KMS-11 (cell line): Measurements from ENCODE around the gene FLT3LG.

Source experiments
- H2AFZ ChIP-seq: fragments of 200-600 bp; sonication (generic); 2 replicates; pipeline ENCODE4 v1.6.1; 2016; ENCODE audit warnings: antibody characterized with exemption, mixed run types, low read depth
- H3K27ac ChIP-seq: fragments of 200-600 bp; sonication (generic); 2 replicates; pipeline ENCODE4 v1.6.1; 2016; ENCODE audit warnings: mild to moderate bottlenecking, mixed run types
- H3K27me3 ChIP-seq: fragments of 200-600 bp; sonication (generic); 2 replicates; pipeline ENCODE4 v1.6.1; 2017; ENCODE audit warnings: mild to moderate bottlenecking, low read depth, mixed run types, moderate library complexity; ENCODE audit not compliant: insufficient read depth
- H3K36me3 ChIP-seq: fragments of 200-600 bp; sonication (generic); 2 replicates; pipeline ENCODE4 v1.6.1; 2017; ENCODE audit warnings: mild to moderate bottlenecking, mixed run types; ENCODE audit not compliant: insufficient read depth
- H3K4me1 ChIP-seq: fragments of 200-600 bp; sonication (generic); 2 replicates; pipeline ENCODE4 v1.6.1; 2016; ENCODE audit warnings: mild to moderate bottlenecking, low read depth, mixed run types; ENCODE audit not compliant: poor library complexity, severe bottlenecking
- H3K4me2 ChIP-seq: fragments of 200-600 bp; sonication (generic); 2 replicates; pipeline ENCODE4 v1.7.0; 2016; ENCODE audit warnings: mild to moderate bottlenecking, mixed run types
- H3K4me3 ChIP-seq: fragments of 200-600 bp; sonication (generic); IDR thresholded peaks from 2 replicates; pipeline ENCODE4 v1.6.1; 2017; ENCODE audit warnings: low read depth, low read length, mixed read lengths; ENCODE audit not compliant: insufficient read depth
- H3K79me2 ChIP-seq: fragments of 200-600 bp; sonication (generic); 2 replicates; pipeline ENCODE4 v1.6.1; 2016; ENCODE audit warnings: low read depth, mixed run types; ENCODE audit not compliant: insufficient read depth
- H3K9ac ChIP-seq: fragments of 200-600 bp; sonication (generic); 2 replicates; pipeline ENCODE4 v1.6.1; 2016; ENCODE audit warnings: mild to moderate bottlenecking, mixed run types
- H4K20me1 ChIP-seq: fragments of 200-600 bp; sonication (generic); 2 replicates; pipeline ENCODE4 v1.6.1; 2016; ENCODE audit warnings: mild to moderate bottlenecking, mixed run types; ENCODE audit not compliant: insufficient read depth
- TF ChIP-seq, protein P1 (sequence below): fragments of 200-600 bp; sonication (generic); conservative IDR thresholded peaks from 2 replicates; pipeline ENCODE4 v1.6.1; 2017; ENCODE audit warnings: low read depth, mild to moderate bottlenecking, antibody characterized with exemption, low read length, moderate library complexity, mixed read lengths

The FLT3LG gene

DNA sequence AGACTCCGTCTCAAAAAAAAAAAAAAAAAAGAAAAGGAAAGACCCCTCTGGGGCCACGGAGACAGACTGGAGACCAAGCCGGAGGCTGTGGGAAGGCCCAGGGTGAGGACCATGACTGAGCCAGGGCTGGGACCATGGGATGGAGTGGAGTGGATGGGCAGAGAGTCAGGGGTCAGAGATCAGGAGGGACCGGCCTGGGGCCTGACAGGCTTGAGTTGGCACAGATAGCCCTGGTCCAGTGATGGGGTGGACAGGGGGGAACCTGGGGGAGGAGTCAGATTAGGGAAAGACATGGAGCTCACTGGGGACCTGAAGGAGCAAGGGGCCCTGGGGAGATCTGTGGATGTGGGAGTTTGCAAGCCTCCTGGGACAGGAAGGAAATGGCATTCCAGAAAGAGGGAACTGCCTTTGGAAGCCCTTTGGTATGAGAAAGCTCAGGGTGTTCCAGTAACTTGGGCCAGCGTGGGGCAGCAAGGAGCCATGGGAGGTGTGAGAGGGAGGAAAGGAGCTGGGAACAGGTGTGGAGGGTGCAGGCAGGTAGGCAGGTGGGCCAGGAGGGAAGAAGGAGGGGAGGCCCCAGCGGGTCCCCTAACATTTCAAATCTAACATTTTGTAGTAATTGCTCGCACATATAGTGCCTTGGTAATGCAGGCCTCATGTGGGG is 7.1 kb downstream of the FLT3LG start:
- H3K27ac ChIP-seq = no peak overlapping the region
- H4K20me1 ChIP-seq = no peaks in the 10 kb centered on the region
- H3K36me3 ChIP-seq = no peaks in the 10 kb centered on the region
- H2AFZ ChIP-seq = no peak overlapping the region
- H3K9ac ChIP-seq = no peak overlapping the region
- no peaks in the 10 kb centered on the region for H3K27me3 ChIP-seq
- H3K4me3 ChIP-seq = no peak overlapping the region
- H3K4me1 ChIP-seq = peaks cover under 1% of the 10 kb centered on the region
- TF ChIP-seq, protein P1, sequence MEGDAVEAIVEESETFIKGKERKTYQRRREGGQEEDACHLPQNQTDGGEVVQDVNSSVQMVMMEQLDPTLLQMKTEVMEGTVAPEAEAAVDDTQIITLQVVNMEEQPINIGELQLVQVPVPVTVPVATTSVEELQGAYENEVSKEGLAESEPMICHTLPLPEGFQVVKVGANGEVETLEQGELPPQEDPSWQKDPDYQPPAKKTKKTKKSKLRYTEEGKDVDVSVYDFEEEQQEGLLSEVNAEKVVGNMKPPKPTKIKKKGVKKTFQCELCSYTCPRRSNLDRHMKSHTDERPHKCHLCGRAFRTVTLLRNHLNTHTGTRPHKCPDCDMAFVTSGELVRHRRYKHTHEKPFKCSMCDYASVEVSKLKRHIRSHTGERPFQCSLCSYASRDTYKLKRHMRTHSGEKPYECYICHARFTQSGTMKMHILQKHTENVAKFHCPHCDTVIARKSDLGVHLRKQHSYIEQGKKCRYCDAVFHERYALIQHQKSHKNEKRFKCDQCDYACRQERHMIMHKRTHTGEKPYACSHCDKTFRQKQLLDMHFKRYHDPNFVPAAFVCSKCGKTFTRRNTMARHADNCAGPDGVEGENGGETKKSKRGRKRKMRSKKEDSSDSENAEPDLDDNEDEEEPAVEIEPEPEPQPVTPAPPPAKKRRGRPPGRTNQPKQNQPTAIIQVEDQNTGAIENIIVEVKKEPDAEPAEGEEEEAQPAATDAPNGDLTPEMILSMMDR = no peak
- H3K79me2 ChIP-seq = no peaks in the 10 kb centered on the region
- no peak overlapping the region for H3K4me2 ChIP-seq

DNA sequence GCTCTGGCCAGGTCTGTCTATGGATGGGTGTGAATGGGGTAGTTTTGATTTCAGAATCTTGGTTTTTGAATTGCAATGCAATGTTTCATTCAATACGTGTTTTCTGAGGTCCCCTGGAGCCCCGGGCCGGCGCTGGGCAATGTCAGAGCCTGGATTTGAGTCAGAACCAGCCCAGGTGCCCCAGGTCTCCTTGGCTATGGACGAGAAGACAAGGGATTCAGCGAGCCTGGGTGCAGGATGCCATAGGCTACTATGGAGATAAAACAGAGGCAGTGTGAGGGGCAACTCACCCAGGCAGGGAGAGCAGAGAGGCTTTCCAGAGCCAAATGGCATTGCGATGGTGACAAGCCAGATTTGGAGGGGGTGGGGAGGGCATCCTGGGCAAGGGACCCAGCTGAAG is 12.2 kb downstream of the FLT3LG start:
- H3K4me3 ChIP-seq = no peak overlapping the region
- no peak overlapping the region for H3K9ac ChIP-seq
- H3K4me1 ChIP-seq = peaks cover 12% of the 10 kb centered on the region
- H2AFZ ChIP-seq = no peak overlapping the region; the same call in 1 of the 2 replicates
- no peak overlapping the region for H3K27ac ChIP-seq
- peaks cover 14% of the 10 kb centered on the region for H4K20me1 ChIP-seq
- peaks cover 37% of the 10 kb centered on the region for H3K79me2 ChIP-seq
- peaks cover 30% of the 10 kb centered on the region; the same call in 1 of the 2 replicates for H3K36me3 ChIP-seq
- TF ChIP-seq, protein P1 = no peak
- H3K27me3 ChIP-seq = no peaks in the 10 kb centered on the region
- H3K4me2 ChIP-seq = no peak overlapping the region

DNA sequence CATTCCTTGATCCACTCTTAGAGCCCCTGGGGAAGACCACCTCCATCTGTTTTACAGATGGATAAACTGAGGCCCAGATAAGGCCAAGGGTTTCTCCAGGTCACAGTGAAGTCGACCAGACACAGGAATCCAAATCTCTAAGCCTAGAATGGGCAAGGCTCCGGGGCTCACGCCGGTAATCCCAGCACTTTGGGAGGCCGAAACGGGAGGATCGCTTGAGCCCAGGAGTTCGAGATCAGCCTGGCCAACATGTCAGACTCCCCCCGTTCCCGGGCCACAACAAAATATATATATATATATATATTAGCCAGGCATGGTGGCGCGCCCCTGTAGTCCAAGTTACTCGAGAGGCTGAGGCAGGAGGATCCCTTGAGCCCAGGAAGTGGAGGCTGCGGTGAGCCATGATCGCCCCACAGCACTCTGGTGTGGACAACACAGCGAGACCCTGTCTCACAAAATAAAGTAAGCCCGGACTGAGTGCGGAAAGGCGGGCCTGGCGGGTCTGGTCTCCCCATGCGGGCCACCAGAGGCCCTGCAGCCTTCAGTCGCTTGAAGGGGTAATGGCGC is 12.8 kb downstream of the FLT3LG start:
- Histone ChIP-seq H3K79me2 (peaks cover 37% of the 10 kb centered on the region), H4K20me1 (peaks cover 14% of the 10 kb centered on the region), H3K36me3 (peaks cover 34% of the 10 kb centered on the region; the same call in 1 of the 2 replicates), H2AFZ (peak overlapping the region; percentile 89; the same call in 1 of the 2 replicates), H3K27ac (no peak overlapping the region), H3K27me3 (no peaks in the 10 kb centered on the region), H3K4me3 (no peak overlapping the region), H3K9ac (0 out of 2 replicates have a peak overlapping the region, but pooled peaks have one; percentile 28), H3K4me1 (peaks cover 12% of the 10 kb centered on the region), H3K4me2 (no peak overlapping the region)
- TF ChIP-seq, protein P1 = no peak

DNA sequence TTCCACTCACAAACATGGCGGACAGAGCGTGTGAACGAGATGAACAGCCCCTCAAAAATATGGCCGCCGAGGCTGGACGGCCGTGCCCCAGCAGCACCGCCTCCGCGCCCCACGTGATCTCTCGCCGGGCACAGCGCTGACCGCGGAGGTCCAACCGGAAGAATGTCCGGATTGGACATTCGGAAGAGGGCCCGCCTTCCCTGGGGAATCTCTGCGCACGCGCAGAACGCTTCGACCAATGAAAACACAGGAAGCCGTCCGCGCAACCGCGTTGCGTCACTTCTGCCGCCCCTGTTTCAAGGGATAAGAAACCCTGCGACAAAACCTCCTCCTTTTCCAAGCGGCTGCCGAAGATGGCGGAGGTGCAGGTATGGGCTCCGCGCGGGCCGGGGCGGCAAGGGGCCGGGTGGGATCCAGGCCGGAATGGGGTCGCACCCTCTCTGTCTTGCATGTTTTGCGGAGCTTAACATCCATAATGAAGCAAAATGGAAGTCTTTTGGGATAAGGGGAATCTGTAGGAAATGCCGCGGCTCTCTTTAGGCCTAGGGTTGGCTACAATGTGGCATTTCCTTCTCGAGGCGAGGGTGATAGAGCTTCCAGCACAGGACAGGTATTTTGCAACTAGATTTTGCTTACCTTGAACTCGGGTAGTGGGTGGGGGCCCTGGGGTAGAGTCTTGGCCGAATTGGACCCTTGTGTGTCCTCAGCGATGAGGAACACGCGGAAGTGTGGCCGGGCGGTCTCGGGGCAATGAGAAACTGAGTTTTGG is 13.4 kb downstream of the FLT3LG start, which contains the start of gene RPL13A:
TSS of gene RPL13A (plus strand) at position 332 of the 769 bp plus-strand sequence. CDS start at position 354, 22 bp downstream.
- peak within 1 kb of the TSS; percentile 96 for H3K4me2 ChIP-seq
- no peaks in the 10 kb centered on the region for H3K27me3 ChIP-seq
- peak within 1 kb of the TSS; percentile 99 for H3K9ac ChIP-seq
- H3K36me3 ChIP-seq = peaks cover 35% of the 10 kb centered on the region; the same call in 1 of the 2 replicates
- peak within 1 kb of the TSS; percentile 89; the same call in 1 of the 2 replicates for H2AFZ ChIP-seq
- peaks cover 37% of the 10 kb centered on the region for H3K79me2 ChIP-seq
- TF ChIP-seq, protein P1 = 0 out of 2 replicates have a peak, but pooled peaks have one; percentile 9
- H3K4me3 ChIP-seq = peak within 1 kb of the TSS; percentile 8
- H3K4me1 ChIP-seq = peaks cover 12% of the 10 kb centered on the region
- H4K20me1 ChIP-seq = peaks cover 14% of the 10 kb centered on the region
- peak within 1 kb of the TSS; percentile 94 for H3K27ac ChIP-seq
